Pancreas (tissue), 10 donors: Measurements from ENCODE around the gene MAGEB4. TPM values are rescaled to one million over a fixed set of nuclear protein-coding genes. Genes with fewer than 3 reads are reported as not detected.

Experiments used
- ATAC-seq, 4 donors: fragments of 200-7000 bp; cut with Tn5 transposase; one replicate each; pipeline versions ENCODE4 v1.8.0 to v1.9.1; 2020; ENCODE audit warnings: mild to moderate bottlenecking in 4 of 4, moderate library complexity in 4 of 4
- DNase-seq, 6 donors: peaks; one replicate each; pipeline ENCODE4 v3.0.0-alpha.2; 2020
- FAIRE-seq: peaks from 2 replicates; lab custom pipeline; 2012; peaks lifted over from hg19 to GRCh38; lab: Jason Lieb, UNC
- H3K27ac ChIP-seq, 4 donors: fragments of 200-600 bp; sonication (generic); 1 replicate in 3 of 4; 2 replicates in 1 of 4; pipeline versions ENCODE4 v1.5.0 to v1.8.0; 2020
- H3K27me3 ChIP-seq, 4 donors: fragments of 200-600 bp; one replicate each; pipeline ENCODE4 v1.8.0; 2021
- H3K36me3 ChIP-seq, 3 donors: fragments of 200-600 bp; sonication (generic) in 1 of 3; one replicate each; pipeline versions ENCODE4 v1.5.0 to v1.8.0; 2020 to 2021
- H3K4me1 ChIP-seq, 3 donors: fragments of 200-600 bp; one replicate each; pipeline ENCODE4 v1.8.0; 2021
- H3K4me3 ChIP-seq, 4 donors: fragments of 200-600 bp; sonication (generic) in 2 of 4; one replicate each; pipeline versions ENCODE4 v1.5.0 to v1.8.0; 2020 to 2021
- H3K9me3 ChIP-seq, 4 donors: fragments of 200-600 bp; one replicate each; pipeline ENCODE4 v1.8.0; 2021
- CTCF ChIP-seq, 4 donors: fragments of 200-600 bp; sonication (generic) in 3 of 4; IDR thresholded peaks; one replicate each; pipeline versions ENCODE4 v1.5.0 to v1.8.0; 2021; ENCODE audit warnings: antibody characterized with exemption in 4 of 4
- WGBS, 2 donors: extraction: QIAGEN DNeasy Blood & Tissue Kit; methylation state at CpG; one replicate each; pipeline ENCODE4 v1.1.7; 2013; 5-methylcytosine and 5-hydroxymethylcytosine counted together
- intact Hi-C, 3 donors: fragments of 100-400 bp; cut with DNase I; formaldehyde crosslinking; loops; one replicate each; pipeline versions ENCODE4 v1.11.1 to v1.14.2; 2022
- polyA plus RNA-seq, 2 donors: library from polyadenylated mRNA; stranded (reverse); fragments of 200-250 nt; gene quantifications; one replicate each; pipeline ENCODE4 v1.2.3, GENCODE V29; 2013
- total RNA-seq, 6 donors: library from RNA; stranded (reverse); fragmentation: NEBNext Ultra II Directional in 4 of 6; extraction: Animal tissue kit (Norgen Biotek cat#: 25700) in 4 of 6; gene quantifications; one replicate each; pipeline versions ENCODE4 v1.2.1 to v1.2.4, GENCODE V29; 2021 to 2023
- donor health status: healthy with polysubstance abuse.
- donor health status: DM: no; HTN: no; CAD: no; lungs with moderate emphysema.
- donor health status: DM: no; HTN: no; CAD: no.
- donor health status: control.
- donor health status: control.
- donor health status: Bipolar disorder and iron deficiency.
- donor health status: DM: yes; HTN: yes; CAD: no.
- donor health status: DM: no; HTN: no; CAD: no.
- donor health status: DM: no; HTN: no; CAD: no.
- donor health status: DM: yes; HTN: yes; CAD: no.

The MAGEB4 gene
- total and polyA plus RNA-seq, 8 donors: not detected

GRCh38 chrX:30230395-30230794 is 11.4 kb upstream of the MAGEB4 start, which contains the start of gene MAGEB3:
Gene MAGEB3 (plus strand): TSS chrX:30230657. CDS start chrX:30235925, 5,268 bp downstream.
- FAIRE-seq: no peak
- no peaks in the 10 kb centered on the region for H3K4me1 ChIP-seq
- H3K4me3 ChIP-seq: no peak within 1 kb of the TSS
- no peaks in the 10 kb centered on the region for H3K36me3 ChIP-seq
- H3K9me3 ChIP-seq: no peaks in the 10 kb centered on the region
- TF ChIP-seq CTCF (IDR thresholded peaks at IDR 0.05): no peak
- H3K27ac ChIP-seq: no peak within 1 kb of the TSS
- 58 to 60% methylated on average over 4 of the region's 4 CpGs for WGBS, 2 donors
- no peak for DNase-seq
- no peak for ATAC-seq
- H3K27me3 ChIP-seq: no peaks in the 10 kb centered on the region
- intact Hi-C loops: no loop called here

- Histone ChIP-seq H3K4me1 (no peaks in the 10 kb centered on the region), H3K27me3 (no peaks in the 10 kb centered on the region), H3K27ac (no peak within 1 kb of the TSS), H3K9me3 (no peaks in the 10 kb centered on the region), H3K4me3 (no peak within 1 kb of the TSS), H3K36me3 (no peaks in the 10 kb centered on the region)
- ATAC-seq (no peak), DNase-seq (no peak), FAIRE-seq (no peak)
- WGBS, 2 donors: 80 to 87% methylated on average over 38 of the region's 38 CpGs
- intact Hi-C loops: no loop called here
- TF ChIP-seq CTCF (IDR thresholded peaks at IDR 0.05): no peak
Observed at GRCh38 chrX:30246769-30247489, 5.1 kb downstream of the MAGEB4 start, which contains the start of gene MAGEB1. Gene MAGEB1 (plus strand): TSS chrX:30247146. CDS start chrX:30250494, 3,348 bp downstream.

- FAIRE-seq (no peak), ATAC-seq (no peak), DNase-seq (no peak)
- no peaks in the 10 kb centered on the region for H3K36me3 ChIP-seq
- no peaks in the 10 kb centered on the region for H3K4me1 ChIP-seq
- no peaks in the 10 kb centered on the region for H3K9me3 ChIP-seq
- no peak overlapping the region for H3K4me3 ChIP-seq
- WGBS, 2 donors: 61 to 64% methylated on average over 4 of the region's 4 CpGs
- intact Hi-C loops: no loop called here
- H3K27ac ChIP-seq: no peak overlapping the region
- TF ChIP-seq CTCF (IDR thresholded peaks at IDR 0.05): no peak
- no peaks in the 10 kb centered on the region for H3K27me3 ChIP-seq
Observed at GRCh38 chrX:30248854-30249253, 7.1 kb downstream of the MAGEB4 start.

GRCh38 chrX:30253257-30253656 is 11.5 kb downstream of the MAGEB4 start:
- H3K27ac ChIP-seq: no peak overlapping the region
- ATAC-seq (no peak), FAIRE-seq (no peak), DNase-seq (no peak)
- H3K9me3 ChIP-seq: no peaks in the 10 kb centered on the region
- no peaks in the 10 kb centered on the region for H3K36me3 ChIP-seq
- no peaks in the 10 kb centered on the region for H3K27me3 ChIP-seq
- intact Hi-C loops: no loop called here
- H3K4me1 ChIP-seq: no peaks in the 10 kb centered on the region
- no peak for TF ChIP-seq CTCF (IDR thresholded peaks at IDR 0.05)
- 81% methylated on average over 1 of the region's 1 CpG for WGBS, 2 donors
- H3K4me3 ChIP-seq: no peak overlapping the region

GRCh38 chrX:30259927-30260326 is 18.1 kb downstream of the MAGEB4 start:
- no peaks in the 10 kb centered on the region for H3K9me3 ChIP-seq
- no peak for TF ChIP-seq CTCF (IDR thresholded peaks at IDR 0.05)
- no peaks in the 10 kb centered on the region for H3K36me3 ChIP-seq
- DNase-seq (no peak), ATAC-seq (no peak), FAIRE-seq (no peak)
- H3K27ac ChIP-seq: no peak overlapping the region
- H3K27me3 ChIP-seq: peaks cover 0 to 16% (median 3%) of the 10 kb centered on the region in 4 donors
- WGBS, 2 donors: 59 to 72% methylated on average over 2 of the region's 2 CpGs
- intact Hi-C loops: no loop called here
- no peaks in the 10 kb centered on the region for H3K4me1 ChIP-seq
- no peak overlapping the region for H3K4me3 ChIP-seq
